ENCODE measurements around the gene ABTB2.

DNA sequence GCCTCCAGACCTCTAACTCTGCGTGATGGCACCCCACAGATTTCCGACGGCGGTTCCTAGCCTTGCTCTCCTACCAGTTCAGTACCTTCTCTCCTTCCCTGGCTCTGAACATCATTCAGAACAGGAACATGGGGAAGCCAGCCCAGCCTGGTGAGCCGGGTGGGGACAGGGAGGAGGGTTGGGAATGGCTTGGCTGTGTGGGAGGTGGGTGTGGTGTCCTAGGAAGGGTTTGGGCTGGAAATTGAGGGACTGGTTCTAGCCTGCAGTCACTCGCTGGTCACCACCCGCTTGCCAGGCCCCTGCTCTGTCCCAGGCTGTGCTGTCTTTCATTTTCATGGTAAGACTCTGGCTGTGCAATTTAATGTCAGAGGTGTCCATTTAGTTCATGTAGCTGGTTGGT lies 218.5 kb downstream of the ABTB2 start:
- TF ChIP-seq EP300 (IDR thresholded peaks at IDR 0.05) (no peak), POLR2A (IDR thresholded peaks at IDR 0.05) (no peak)
- TF ChIP-seq, protein P1, sequence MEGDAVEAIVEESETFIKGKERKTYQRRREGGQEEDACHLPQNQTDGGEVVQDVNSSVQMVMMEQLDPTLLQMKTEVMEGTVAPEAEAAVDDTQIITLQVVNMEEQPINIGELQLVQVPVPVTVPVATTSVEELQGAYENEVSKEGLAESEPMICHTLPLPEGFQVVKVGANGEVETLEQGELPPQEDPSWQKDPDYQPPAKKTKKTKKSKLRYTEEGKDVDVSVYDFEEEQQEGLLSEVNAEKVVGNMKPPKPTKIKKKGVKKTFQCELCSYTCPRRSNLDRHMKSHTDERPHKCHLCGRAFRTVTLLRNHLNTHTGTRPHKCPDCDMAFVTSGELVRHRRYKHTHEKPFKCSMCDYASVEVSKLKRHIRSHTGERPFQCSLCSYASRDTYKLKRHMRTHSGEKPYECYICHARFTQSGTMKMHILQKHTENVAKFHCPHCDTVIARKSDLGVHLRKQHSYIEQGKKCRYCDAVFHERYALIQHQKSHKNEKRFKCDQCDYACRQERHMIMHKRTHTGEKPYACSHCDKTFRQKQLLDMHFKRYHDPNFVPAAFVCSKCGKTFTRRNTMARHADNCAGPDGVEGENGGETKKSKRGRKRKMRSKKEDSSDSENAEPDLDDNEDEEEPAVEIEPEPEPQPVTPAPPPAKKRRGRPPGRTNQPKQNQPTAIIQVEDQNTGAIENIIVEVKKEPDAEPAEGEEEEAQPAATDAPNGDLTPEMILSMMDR (IDR thresholded peaks at IDR 0.05), result no peak

Measured in tibial nerve (tissue), 4 donors.